Measurements from ENCODE around the gene NOTCH4.
"Not testable (repeated sequence)": the region's sequence is repeated elsewhere in the genome, so short reads cannot be mapped to it uniquely, and the experiment has no call there.

NOTCH4 gene

DNA sequence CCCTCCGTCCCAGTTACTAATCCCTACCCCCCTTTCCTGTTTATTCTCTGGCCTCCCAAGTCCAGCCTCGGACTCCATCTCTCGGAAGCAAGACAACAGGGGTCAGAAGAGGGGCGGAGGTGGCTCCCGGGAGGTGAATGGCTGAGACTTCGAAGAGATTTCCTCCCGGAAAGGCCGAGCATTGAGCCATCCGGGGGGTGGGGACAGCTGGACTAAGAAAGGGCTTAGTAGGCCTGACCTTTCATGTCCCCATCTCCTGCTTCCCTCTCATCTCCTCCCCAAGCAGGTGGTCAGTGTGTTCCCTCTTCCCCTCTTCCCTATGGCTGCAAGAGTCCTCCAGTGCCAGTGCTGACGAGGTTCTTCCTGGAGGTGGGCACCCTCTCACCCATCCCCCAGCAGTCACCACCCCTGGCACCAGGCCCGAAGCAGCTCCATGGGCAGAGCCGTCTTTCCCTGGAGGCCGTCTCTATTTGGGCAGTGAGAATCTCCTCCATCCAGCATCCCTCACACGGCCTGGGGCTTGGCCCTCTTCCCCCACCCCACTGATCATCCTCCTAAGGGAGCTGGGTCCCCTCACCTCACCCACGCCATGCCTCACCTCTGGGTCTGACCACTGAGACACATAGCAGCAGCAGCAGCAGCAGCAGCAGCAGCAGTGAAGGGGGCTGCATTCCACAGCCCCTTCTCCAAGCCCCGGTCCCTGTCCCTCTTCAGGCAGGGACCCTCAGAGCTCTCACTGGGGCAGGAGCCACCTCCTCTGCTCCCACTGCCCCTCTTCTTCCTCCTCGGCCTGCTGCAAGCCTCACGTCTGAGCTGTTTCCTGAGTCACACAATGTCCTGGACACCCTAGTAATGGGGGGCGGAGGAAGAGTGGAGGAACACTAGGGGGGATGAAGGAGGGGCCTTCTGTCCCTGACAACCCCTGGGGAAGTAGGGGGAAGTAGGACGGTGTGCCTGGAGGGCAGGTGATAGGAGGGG is at the start of gene NOTCH4:
NOTCH4 (minus strand) TSS at position 810 of the 978 bp plus-strand sequence; CDS start at position 671, 139 bp downstream.
- DNase-seq (ENCODE audit: low read depth): no peak

DNA sequence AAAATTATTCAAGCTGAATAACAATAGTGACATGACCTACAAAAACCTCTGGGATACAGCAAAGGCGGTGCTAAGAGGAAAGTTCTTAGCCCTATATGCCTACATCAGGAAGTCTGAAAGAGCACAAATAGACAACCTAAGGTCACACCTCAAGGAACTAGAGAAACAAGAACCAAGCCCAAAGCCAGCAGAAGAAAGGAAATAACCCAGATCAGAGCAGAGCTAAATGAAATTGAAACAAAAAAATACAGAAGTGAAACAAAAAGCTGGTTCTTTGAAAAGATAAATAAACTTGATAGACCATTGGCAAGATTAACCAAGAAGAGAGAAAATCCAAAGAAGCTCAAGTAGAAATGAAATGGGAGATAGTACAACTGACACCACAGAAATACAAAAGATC is 47.6 kb upstream of the NOTCH4 start:
- no peak for DNase-seq (ENCODE audit: low read depth)

DNA sequence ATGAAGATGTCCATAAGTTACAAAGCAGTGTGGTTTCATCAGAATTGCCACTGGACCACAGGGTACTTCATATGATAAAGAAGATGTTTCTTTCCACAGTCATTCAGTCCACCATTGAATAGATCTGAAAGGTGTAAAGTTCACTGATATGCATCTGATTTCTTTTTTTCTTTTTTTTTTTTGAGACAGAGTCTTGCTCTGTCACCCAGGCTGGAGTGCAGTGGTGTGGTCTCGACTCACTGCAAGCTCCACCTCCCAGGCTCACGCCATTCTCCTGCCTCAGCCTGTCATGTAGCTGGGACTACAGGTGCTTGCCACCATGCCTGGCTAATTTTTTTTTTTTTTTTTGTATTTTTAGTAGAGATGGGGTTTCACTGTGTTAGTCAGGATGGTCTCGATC is 44.6 kb upstream of the NOTCH4 start:
- not testable (repeated sequence) for DNase-seq (ENCODE audit: low read depth)

GRCh38 chr6:32267035-32267434 is 43.2 kb upstream of the NOTCH4 start:
- DNase-seq (ENCODE audit: low read depth): no peak

DNA sequence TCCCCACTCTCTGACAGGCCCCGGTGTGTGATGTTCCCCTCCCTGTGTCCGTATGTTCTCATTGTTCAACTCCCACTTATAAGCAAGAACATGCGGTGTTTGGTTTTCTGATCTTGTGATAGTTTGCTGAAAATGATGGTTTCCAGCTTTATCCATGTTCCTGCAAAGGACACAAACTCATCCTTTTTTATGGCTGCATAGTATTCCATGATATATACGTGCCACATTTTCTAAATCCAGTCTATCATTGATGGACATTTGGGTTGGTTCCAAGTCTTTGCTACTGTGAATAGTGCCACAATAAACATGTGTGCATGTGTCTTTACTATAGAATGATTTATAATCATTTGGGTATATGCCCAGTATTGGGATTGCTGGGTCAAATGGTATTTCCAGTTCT is 33.4 kb upstream of the NOTCH4 start:
- DNase-seq (ENCODE audit: low read depth): not testable (repeated sequence)

GRCh38 chr6:32255199-32256153 is 31.6 kb upstream of the NOTCH4 start:
- DNase-seq (ENCODE audit: low read depth): peak; percentile 23

GRCh38 chr6:32254761-32255198 is 30.9 kb upstream of the NOTCH4 start:
- DNase-seq (ENCODE audit: low read depth): no peak

- no peak for DNase-seq (ENCODE audit: low read depth)
Measured at GRCh38 chr6:32252331-32253009, 28.6 kb upstream of the NOTCH4 start.

DNA sequence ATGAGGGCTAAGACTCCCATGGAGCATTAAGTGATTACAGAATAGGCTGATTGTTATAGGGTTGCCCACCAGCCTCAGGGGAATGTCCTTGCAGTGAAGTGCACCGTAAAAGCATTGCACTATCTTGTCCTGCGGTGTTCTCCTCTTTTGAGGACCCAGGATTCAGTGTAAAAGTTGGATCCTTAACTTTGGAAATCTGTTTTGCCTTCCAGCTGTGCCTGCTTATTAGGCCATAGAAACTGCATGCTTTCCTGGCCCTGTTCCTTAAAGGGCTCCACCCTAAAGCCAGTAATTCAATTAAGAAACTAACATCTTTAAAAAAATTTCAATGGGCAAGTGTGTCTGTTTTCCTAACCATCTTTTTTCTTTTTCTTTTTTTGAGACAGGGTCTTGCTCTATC is 25.4 kb upstream of the NOTCH4 start:
- DNase-seq (ENCODE audit: low read depth): no peak

- no peak for DNase-seq (ENCODE audit: low read depth)
Measured at GRCh38 chr6:32247401-32247800, 23.5 kb upstream of the NOTCH4 start.

- DNase-seq (ENCODE audit: low read depth): peak; percentile 36
Measured at GRCh38 chr6:32244946-32245398, 21.1 kb upstream of the NOTCH4 start.

GRCh38 chr6:32244270-32244669 is 20.4 kb upstream of the NOTCH4 start:
- DNase-seq (ENCODE audit: low read depth): no peak

- DNase-seq (ENCODE audit: low read depth): not testable (repeated sequence)
Measured at GRCh38 chr6:32242318-32242813, 18.5 kb upstream of the NOTCH4 start.

DNA sequence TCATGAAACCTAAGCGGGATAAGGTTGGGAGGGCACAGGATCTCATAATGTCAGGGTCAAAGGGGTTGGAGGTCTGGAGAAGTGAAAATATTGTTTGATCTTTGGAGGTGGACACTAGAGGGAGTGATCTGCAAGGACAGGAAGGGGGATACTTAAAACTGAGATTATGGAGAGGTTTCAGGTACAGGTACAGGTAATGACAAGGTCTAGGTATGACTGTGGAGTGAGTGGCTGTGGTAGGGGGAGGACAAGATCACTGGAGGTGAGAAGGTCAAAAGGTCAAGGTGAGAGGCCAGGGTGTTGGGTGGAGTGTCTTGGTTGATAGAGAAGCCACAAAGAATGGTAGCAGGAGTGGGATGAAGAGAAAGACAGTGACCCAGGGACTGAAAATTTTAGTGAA is 16.8 kb upstream of the NOTCH4 start:
- no peak for DNase-seq (ENCODE audit: low read depth)

- DNase-seq (ENCODE audit: low read depth): no peak
Measured at GRCh38 chr6:32239462-32239861, 15.6 kb upstream of the NOTCH4 start.

- DNase-seq (ENCODE audit: low read depth): no peak
Measured at GRCh38 chr6:32234934-32235333, 11.1 kb upstream of the NOTCH4 start.

- DNase-seq (ENCODE audit: low read depth): no peak
Measured at GRCh38 chr6:32226434-32226833, 2.6 kb upstream of the NOTCH4 start.

DNA sequence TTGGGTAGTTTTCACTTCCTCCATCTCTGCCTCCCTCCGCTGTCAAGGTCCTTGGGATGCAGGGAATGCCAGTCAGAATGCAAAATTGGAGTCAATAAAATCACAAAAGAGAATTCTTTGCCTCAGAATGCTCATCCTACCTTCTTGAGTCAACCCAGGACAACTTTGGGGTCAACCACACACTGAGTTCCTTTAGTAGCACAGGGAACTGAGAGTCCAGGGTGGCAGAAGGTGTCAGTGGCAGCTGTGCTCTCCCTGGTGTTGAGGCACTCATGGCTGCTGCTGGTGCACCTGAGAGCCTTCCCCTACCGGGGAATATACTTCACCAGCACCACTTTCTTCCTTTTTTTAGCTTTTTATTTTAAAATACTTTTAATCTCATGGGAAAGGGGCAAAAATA is 829 bp upstream of the NOTCH4 start:
- no peak for DNase-seq (ENCODE audit: low read depth)

DNA sequence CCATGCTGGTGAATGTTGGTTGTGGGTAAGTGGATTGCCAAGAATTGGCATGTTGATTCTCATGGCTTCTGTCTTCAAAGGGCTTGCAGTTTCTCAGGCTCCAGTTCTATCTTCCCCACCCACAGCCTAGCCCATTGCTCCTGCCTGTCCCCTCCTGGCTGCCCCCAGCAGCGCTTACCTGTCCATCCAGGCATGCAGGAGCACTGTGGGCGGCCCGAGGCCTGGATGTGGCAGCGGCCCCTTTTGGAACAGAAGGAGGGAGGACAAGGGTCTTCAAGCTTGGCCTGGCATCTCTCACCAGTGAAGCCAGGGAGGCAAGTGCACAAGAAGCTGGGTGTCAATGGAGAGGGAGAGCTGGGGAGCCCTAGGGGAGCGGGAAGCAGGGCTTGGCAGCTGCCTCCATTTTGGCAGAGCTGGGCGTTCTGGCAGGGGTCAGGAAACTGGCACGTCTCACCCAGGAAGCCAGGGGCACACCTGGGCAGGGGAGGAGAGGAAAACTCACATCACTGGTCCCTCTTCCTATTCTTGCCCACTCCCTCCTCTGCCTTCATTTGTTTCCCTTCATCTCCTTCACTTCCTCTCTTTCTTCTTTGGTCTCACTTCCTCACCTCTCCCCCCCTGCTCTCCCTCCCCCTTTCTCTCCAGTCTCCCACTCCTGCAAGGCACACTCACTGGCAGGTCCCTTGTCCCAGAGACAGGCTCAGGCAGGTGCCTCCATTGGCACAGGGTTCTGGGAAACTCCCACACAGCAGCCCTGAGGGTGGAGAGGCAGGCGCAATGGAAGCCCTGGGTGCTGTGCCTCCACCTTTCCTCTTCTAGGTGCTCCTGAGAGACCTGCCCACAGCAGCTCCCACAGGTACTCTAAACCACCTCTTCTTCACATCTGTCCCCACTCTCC is 1.3 kb downstream of the NOTCH4 start:
- no peak for DNase-seq (ENCODE audit: low read depth)

- no peak for DNase-seq (ENCODE audit: low read depth)
Measured at GRCh38 chr6:32220021-32220420, 3.8 kb downstream of the NOTCH4 start.

DNA sequence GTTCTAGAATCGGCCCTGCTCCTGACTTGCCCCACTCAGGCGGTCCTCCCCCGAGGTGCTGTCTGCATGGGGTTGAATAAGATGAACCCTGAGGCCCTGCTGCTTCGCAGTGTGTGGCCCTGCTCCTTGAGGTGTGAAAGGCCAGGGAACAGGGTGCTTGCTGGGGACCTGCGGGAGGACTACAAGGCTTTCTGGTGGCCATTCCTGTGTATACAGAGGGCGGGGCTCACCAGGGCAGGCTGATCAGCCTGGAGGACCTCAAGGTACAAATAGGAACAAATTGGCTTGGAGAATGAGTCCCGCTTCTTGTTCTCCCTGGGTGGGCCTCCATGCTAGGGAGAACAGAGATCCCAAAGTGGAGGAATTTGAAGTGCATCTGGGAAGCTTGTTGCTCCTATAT is 5.7 kb downstream of the NOTCH4 start:
- no peak for DNase-seq (ENCODE audit: low read depth)
